Measurements from ENCODE around the gene MARK3.

GRCh38 chr14:103527408-103528145 lies 142.4 kb downstream of the MARK3 start:
- TF ChIP-seq CTCF (IDR thresholded peaks at IDR 0.05) (no peak), POLR2A (IDR thresholded peaks at IDR 0.05) (no peak)

All from lower leg skin (tissue), 3 donors.